ENCODE measurements around the gene CRYBG3.

Gene CRYBG3

DNA sequence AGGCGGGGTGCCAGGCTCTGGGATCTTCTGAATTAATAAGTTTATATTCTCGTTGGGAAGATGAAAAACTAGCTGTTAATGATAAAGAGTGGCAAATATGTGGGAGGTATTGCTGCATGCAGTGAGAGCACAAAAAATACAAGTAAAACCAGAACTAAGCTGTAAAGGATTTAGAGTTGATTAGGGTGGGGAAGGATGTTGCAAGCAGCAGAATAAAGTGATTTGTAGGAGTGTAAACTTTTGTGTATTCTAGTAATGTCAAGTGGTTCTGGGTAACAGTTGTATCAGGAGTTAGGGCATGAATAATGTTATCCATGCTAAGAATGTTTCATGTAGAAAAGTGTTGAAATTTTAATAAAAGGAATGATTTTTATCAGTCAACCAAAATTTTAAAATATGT is 18.1 kb downstream of the CRYBG3 start:
- Histone ChIP-seq H3K9me3 (ENCODE audit: control insufficient read depth, low read depth, low read length) (no peaks in the 10 kb centered on the region), H3K9ac (ENCODE audit: low read length) (no peak overlapping the region), H3K4me3 (ENCODE audit: low read length) (no peak overlapping the region), H3K36me3 (ENCODE audit: control insufficient read depth, low read depth, low read length) (no peaks in the 10 kb centered on the region), H3K27ac (ENCODE audit: low read length) (no peak overlapping the region), H3K27me3 (ENCODE audit: control insufficient read depth, insufficient read depth, low read length) (no peaks in the 10 kb centered on the region), H3K4me1 (ENCODE audit: control insufficient read depth, low read depth, low read length) (no peaks in the 10 kb centered on the region)

DNA sequence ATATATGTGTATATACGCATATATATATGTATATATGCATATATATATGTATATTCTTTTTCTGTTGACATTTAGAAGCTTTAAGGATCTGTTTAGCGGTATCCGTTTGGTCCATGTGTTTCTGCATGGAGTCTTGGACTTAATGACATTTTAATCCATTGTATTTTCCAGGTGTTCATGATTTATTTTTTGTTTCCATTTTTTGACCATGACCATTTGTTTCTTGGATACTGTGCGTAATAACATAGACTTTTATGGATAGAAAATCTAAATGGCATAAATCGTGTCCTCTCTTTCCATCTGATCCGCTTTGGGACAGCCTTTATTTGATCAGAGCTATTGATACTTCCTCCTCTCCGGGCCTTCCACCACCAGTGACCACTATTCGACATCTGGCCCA is 19.5 kb downstream of the CRYBG3 start:
- no peaks in the 10 kb centered on the region for H3K36me3 ChIP-seq (ENCODE audit: control insufficient read depth, low read depth, low read length)
- H3K27me3 ChIP-seq (ENCODE audit: control insufficient read depth, insufficient read depth, low read length), result no peaks in the 10 kb centered on the region
- no peak overlapping the region for H3K4me3 ChIP-seq (ENCODE audit: low read length)
- H3K9ac ChIP-seq (ENCODE audit: low read length), result no peak overlapping the region
- H3K9me3 ChIP-seq (ENCODE audit: control insufficient read depth, low read depth, low read length), result no peaks in the 10 kb centered on the region
- no peak overlapping the region for H3K27ac ChIP-seq (ENCODE audit: low read length)
- H3K4me1 ChIP-seq (ENCODE audit: control insufficient read depth, low read depth, low read length), result no peaks in the 10 kb centered on the region

DNA sequence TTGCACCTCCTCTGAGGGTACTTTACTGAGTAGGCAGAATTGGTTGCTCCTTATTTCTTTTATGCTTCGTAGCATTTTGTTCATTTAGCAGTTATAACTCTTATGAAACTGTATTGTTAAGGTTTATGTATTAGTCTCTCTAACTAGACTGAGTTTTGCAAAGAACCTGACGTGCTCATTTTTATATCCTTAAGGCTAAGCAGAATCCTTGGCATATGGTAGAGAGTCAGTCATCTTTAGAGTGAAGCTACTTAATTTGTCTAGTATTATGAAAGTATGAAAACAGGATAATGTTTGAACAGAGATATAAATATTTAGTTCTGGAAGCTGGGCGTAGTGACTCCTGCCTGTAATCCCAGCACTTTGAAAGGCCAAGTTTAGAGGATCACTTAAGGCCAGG is 20.1 kb downstream of the CRYBG3 start:
- H3K36me3 ChIP-seq (ENCODE audit: control insufficient read depth, low read depth, low read length), result no peaks in the 10 kb centered on the region
- no peaks in the 10 kb centered on the region for H3K4me1 ChIP-seq (ENCODE audit: control insufficient read depth, low read depth, low read length)
- no peak overlapping the region for H3K4me3 ChIP-seq (ENCODE audit: low read length)
- H3K27ac ChIP-seq (ENCODE audit: low read length), result no peak overlapping the region
- H3K27me3 ChIP-seq (ENCODE audit: control insufficient read depth, insufficient read depth, low read length), result no peaks in the 10 kb centered on the region
- H3K9me3 ChIP-seq (ENCODE audit: control insufficient read depth, low read depth, low read length), result no peaks in the 10 kb centered on the region
- no peak overlapping the region for H3K9ac ChIP-seq (ENCODE audit: low read length)

DNA sequence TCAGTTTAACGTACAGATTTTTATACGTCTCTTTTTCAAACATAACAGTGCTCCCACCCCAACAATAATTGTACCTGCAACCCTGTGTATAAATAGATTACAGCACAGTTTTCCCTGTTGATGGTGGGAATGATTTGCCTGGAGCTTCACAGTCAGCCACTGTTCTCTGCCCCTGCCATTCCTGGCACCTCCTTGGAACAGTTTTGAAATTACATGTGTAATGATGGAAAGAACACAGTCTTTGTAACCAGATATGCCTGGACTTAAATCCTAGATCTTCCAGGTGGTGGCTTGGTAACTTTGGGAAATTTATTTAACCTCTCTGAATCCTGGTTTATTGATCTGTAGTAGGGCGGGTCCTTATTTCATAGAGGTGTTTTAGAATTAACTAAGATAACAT is 27.0 kb downstream of the CRYBG3 start:
- no peak overlapping the region for H3K4me3 ChIP-seq (ENCODE audit: low read length)
- no peak overlapping the region for H3K9ac ChIP-seq (ENCODE audit: low read length)
- no peaks in the 10 kb centered on the region for H3K36me3 ChIP-seq (ENCODE audit: control insufficient read depth, low read depth, low read length)
- H3K27ac ChIP-seq (ENCODE audit: low read length), result no peak overlapping the region
- H3K27me3 ChIP-seq (ENCODE audit: control insufficient read depth, insufficient read depth, low read length), result no peaks in the 10 kb centered on the region
- no peaks in the 10 kb centered on the region for H3K4me1 ChIP-seq (ENCODE audit: control insufficient read depth, low read depth, low read length)
- peaks cover 4% of the 10 kb centered on the region for H3K9me3 ChIP-seq (ENCODE audit: control insufficient read depth, low read depth, low read length)

DNA sequence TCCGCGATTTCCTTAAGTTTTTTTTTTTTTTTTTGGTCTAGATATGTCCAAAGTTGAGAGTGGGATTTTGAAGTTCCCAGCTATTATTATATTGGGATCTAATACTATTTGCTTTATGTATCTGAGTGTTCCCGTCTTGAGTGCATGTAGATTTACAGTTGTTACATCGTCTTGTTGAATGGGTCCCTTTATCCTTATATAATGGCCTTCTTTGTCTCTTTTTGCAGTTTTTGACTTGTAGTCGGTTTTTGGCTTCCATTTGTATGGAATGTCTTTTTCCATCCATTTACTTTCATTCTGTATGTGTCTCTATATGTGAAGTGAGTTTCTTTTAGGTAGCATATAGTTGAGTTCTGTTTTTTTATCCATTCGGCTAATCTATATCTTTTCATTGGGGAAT is 35.6 kb downstream of the CRYBG3 start:
- no peaks in the 10 kb centered on the region for H3K36me3 ChIP-seq (ENCODE audit: control insufficient read depth, low read depth, low read length)
- peaks cover 10% of the 10 kb centered on the region for H3K9me3 ChIP-seq (ENCODE audit: control insufficient read depth, low read depth, low read length)
- H3K4me1 ChIP-seq (ENCODE audit: control insufficient read depth, low read depth, low read length), result peaks cover 4% of the 10 kb centered on the region
- H3K9ac ChIP-seq (ENCODE audit: low read length), result no peak overlapping the region
- H3K27me3 ChIP-seq (ENCODE audit: control insufficient read depth, insufficient read depth, low read length), result no peaks in the 10 kb centered on the region
- H3K27ac ChIP-seq (ENCODE audit: low read length), result no peak overlapping the region
- no peak overlapping the region for H3K4me3 ChIP-seq (ENCODE audit: low read length)

DNA sequence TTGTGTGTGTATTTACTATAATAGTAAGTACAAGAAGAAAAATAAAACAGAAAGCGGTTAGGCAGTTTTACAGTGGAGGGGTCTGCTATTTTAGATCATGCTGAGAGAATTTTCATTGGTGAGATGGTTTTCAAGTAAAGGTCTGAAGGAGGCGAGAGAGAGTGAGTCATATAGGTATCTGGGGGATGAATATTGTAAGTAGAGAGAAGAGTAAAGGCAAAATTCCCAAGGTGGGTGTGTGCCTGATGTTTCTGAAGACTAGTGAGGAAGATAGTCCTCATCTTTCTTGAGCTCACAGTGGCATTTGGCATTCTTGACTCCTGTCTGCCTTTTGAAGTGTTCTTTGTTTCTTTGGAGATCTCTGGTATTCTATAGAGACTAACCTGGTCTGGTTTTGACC is 38.6 kb downstream of the CRYBG3 start:
- Histone ChIP-seq H3K4me1 (ENCODE audit: control insufficient read depth, low read depth, low read length) (peaks cover 2% of the 10 kb centered on the region), H3K27me3 (ENCODE audit: control insufficient read depth, insufficient read depth, low read length) (no peaks in the 10 kb centered on the region), H3K9me3 (ENCODE audit: control insufficient read depth, low read depth, low read length) (no peaks in the 10 kb centered on the region), H3K4me3 (ENCODE audit: low read length) (no peak overlapping the region), H3K9ac (ENCODE audit: low read length) (no peak overlapping the region), H3K36me3 (ENCODE audit: control insufficient read depth, low read depth, low read length) (no peaks in the 10 kb centered on the region), H3K27ac (ENCODE audit: low read length) (no peak overlapping the region)

DNA sequence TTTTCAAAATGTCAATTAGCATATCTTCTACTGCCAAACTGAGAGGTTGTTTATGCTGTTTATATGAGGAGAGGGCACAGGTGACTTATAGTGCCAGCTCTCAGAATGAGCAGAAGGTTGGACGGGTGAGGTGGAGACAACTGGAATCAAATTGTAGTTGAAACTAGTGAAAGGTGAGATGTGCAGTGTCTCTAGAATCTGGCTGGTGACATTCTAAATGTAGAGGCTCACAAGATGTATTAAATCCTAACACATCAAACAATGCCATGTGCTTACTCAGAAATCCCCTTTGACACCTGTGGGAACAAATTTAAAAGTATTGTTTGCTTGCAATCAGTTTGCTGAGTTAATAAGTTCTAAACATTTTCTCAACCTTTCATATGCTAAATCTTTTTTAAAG is 40.8 kb downstream of the CRYBG3 start:
- H3K9ac ChIP-seq (ENCODE audit: low read length), result no peak overlapping the region
- H3K4me3 ChIP-seq (ENCODE audit: low read length), result no peak overlapping the region
- no peaks in the 10 kb centered on the region for H3K27me3 ChIP-seq (ENCODE audit: control insufficient read depth, insufficient read depth, low read length)
- H3K27ac ChIP-seq (ENCODE audit: low read length), result no peak overlapping the region
- no peaks in the 10 kb centered on the region for H3K9me3 ChIP-seq (ENCODE audit: control insufficient read depth, low read depth, low read length)
- no peaks in the 10 kb centered on the region for H3K36me3 ChIP-seq (ENCODE audit: control insufficient read depth, low read depth, low read length)
- H3K4me1 ChIP-seq (ENCODE audit: control insufficient read depth, low read depth, low read length), result no peaks in the 10 kb centered on the region

DNA sequence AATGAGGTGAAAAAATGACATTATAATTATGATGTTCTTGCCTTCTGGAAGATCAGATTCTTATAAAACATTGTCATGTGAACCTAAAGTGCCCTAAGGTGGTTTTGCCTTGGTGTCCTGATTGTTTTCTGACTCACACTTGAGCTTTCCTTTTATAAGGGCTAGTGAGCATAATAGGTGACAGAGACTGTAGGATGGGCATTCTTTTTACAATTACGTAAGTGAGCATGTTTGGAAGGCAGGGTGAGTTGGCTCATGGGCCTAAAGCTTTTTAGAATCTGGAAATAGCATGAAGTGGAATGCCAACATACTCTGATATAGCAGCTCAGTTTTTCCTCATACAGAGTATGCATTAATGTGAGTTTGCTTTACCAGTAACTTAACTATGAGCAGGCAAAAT is 41.2 kb downstream of the CRYBG3 start:
- no peaks in the 10 kb centered on the region for H3K4me1 ChIP-seq (ENCODE audit: control insufficient read depth, low read depth, low read length)
- H3K9me3 ChIP-seq (ENCODE audit: control insufficient read depth, low read depth, low read length), result no peaks in the 10 kb centered on the region
- no peak overlapping the region for H3K27ac ChIP-seq (ENCODE audit: low read length)
- no peaks in the 10 kb centered on the region for H3K36me3 ChIP-seq (ENCODE audit: control insufficient read depth, low read depth, low read length)
- H3K9ac ChIP-seq (ENCODE audit: low read length), result no peak overlapping the region
- no peaks in the 10 kb centered on the region for H3K27me3 ChIP-seq (ENCODE audit: control insufficient read depth, insufficient read depth, low read length)
- H3K4me3 ChIP-seq (ENCODE audit: low read length), result no peak overlapping the region

DNA sequence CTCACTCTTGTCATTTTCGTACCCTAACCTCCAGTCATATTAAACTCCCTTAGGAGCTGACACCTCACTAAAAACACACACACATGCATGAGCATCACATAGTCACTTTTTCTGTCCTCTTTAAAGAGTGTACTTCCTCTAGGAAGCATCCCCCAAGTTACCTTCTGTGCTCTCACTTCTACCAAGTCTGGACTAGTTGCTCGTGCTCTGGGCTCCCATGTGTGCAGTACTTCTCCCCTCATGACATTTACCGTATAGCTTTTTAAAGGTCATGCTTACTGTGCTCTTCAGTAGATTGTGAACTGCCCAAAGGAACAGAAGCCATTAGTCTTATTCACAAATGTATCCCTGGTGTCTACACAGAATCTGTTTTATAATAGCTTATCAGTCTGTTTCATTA is 42.0 kb downstream of the CRYBG3 start:
- H3K9ac ChIP-seq (ENCODE audit: low read length), result no peak overlapping the region
- no peaks in the 10 kb centered on the region for H3K4me1 ChIP-seq (ENCODE audit: control insufficient read depth, low read depth, low read length)
- no peak overlapping the region for H3K4me3 ChIP-seq (ENCODE audit: low read length)
- no peaks in the 10 kb centered on the region for H3K36me3 ChIP-seq (ENCODE audit: control insufficient read depth, low read depth, low read length)
- no peak overlapping the region for H3K27ac ChIP-seq (ENCODE audit: low read length)
- no peaks in the 10 kb centered on the region for H3K27me3 ChIP-seq (ENCODE audit: control insufficient read depth, insufficient read depth, low read length)
- H3K9me3 ChIP-seq (ENCODE audit: control insufficient read depth, low read depth, low read length), result no peaks in the 10 kb centered on the region

DNA sequence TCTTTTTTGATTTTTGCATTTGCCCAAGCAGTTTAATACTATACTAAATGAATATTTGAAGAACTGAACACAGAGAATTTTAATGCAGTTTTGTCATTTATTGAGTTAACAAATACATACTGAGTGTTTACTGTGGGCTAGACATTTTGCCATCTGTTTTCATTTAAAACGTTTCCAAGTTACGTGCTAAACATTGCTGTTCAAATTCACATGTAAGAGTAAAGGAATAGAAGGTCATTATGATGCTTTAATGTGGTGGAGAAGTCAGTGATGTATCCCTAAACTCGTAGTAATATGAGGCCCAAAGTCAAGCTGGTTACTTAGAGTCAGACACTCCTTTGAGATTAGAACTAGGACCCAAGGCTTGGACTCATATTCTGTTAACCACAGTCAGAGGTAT is 49.4 kb downstream of the CRYBG3 start:
- Histone ChIP-seq H3K27ac (ENCODE audit: low read length) (no peak overlapping the region), H3K4me1 (ENCODE audit: control insufficient read depth, low read depth, low read length) (no peaks in the 10 kb centered on the region), H3K36me3 (ENCODE audit: control insufficient read depth, low read depth, low read length) (no peaks in the 10 kb centered on the region), H3K9ac (ENCODE audit: low read length) (no peak overlapping the region), H3K27me3 (ENCODE audit: control insufficient read depth, insufficient read depth, low read length) (no peaks in the 10 kb centered on the region), H3K9me3 (ENCODE audit: control insufficient read depth, low read depth, low read length) (no peaks in the 10 kb centered on the region), H3K4me3 (ENCODE audit: low read length) (no peak overlapping the region)

DNA sequence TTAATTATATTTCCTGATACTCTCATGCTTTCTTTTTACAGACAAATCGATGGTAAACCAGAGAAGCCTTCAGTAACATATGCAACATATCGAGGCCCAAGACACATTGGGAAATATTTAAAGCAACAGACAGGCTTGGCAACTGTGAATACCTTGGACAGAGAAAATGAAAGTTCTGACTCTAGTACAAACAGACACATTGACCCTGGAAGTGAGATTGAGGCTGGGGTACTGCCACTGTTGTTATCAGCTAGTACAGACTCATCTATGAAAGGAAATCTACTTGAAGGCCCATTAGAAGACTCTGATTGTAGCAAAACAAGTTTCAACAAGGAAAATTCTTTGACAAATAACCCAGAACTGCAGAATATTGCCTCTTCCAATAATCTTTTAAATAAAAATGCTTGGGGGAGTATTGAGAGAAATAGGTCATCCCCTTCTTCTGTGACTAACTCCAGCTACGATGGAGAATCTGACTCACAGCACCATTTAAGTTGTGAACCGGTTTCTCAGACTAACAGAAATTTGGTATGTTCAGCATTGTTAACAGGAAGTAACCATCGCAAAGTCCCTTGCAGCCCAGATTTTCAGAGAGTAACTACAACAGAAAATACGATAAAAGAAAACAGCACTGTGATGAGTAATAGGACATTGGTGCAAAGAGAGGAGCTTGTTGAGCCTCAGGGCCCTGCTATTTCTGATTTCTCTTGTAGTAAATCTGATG is 50.2 kb downstream of the CRYBG3 start:
- no peaks in the 10 kb centered on the region for H3K9me3 ChIP-seq (ENCODE audit: control insufficient read depth, low read depth, low read length)
- no peak overlapping the region for H3K9ac ChIP-seq (ENCODE audit: low read length)
- H3K4me1 ChIP-seq (ENCODE audit: control insufficient read depth, low read depth, low read length), result no peaks in the 10 kb centered on the region
- H3K27ac ChIP-seq (ENCODE audit: low read length), result no peak overlapping the region
- no peak overlapping the region for H3K4me3 ChIP-seq (ENCODE audit: low read length)
- no peaks in the 10 kb centered on the region for H3K36me3 ChIP-seq (ENCODE audit: control insufficient read depth, low read depth, low read length)
- H3K27me3 ChIP-seq (ENCODE audit: control insufficient read depth, insufficient read depth, low read length), result no peaks in the 10 kb centered on the region

DNA sequence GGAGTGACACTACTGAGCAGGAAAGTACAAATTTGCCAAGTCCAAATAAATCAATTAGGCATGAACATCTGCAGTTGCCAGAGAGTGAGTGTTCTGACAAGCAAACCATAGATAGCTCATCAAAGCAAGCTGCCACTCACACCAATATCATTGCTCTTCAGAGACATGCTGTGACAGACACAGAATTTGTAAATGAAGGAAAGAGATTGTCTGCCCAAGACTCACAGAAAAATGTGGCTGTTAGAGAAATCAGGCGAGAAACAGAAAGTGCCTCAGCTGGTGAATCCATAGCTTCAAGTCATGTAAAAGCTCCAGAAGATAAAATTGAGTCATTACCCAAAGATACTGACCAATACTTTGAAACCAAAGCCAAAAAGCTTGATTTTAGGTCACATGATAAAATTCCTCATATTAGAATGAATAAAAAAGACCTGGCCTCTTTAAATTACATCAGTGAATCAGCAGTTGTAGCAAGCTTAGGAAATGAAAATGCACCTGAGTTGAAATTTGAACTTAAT is 50.8 kb downstream of the CRYBG3 start:
- Histone ChIP-seq H3K27me3 (ENCODE audit: control insufficient read depth, insufficient read depth, low read length) (no peaks in the 10 kb centered on the region), H3K9ac (ENCODE audit: low read length) (no peak overlapping the region), H3K9me3 (ENCODE audit: control insufficient read depth, low read depth, low read length) (no peaks in the 10 kb centered on the region), H3K4me3 (ENCODE audit: low read length) (no peak overlapping the region), H3K36me3 (ENCODE audit: control insufficient read depth, low read depth, low read length) (no peaks in the 10 kb centered on the region), H3K27ac (ENCODE audit: low read length) (no peak overlapping the region), H3K4me1 (ENCODE audit: control insufficient read depth, low read depth, low read length) (no peaks in the 10 kb centered on the region)

Data from iPS-18a (cell line).